Thymus (tissue), 11 donors: ENCODE results near the gene LPAR3. TPM values are rescaled to one million over a fixed set of nuclear protein-coding genes. Genes with fewer than 3 reads are reported as not detected.

ENCODE experiments used
- DNase-seq, 9 donors: peaks; one replicate each; pipeline ENCODE4 v3.0.0-alpha.2; 2013; ENCODE audit warnings: low spot score in 9 of 9, low read depth in 6 of 9, missing footprints in 1 of 9
- H3K27ac ChIP-seq, 2 donors: one replicate each; pipeline ENCODE4 v1.5.1; 2013; ENCODE audit warnings: control low read depth in 1 of 2, low read depth in 1 of 2, low read length in 1 of 2, mild to moderate bottlenecking in 1 of 2, moderate library complexity in 1 of 2
- H3K27me3 ChIP-seq, 2 donors: one replicate each; pipeline ENCODE4 v1.5.1; 2013; ENCODE audit warnings: low read length in 1 of 2; ENCODE audit not compliant: control insufficient read depth in 2 of 2, insufficient read depth in 1 of 2
- H3K36me3 ChIP-seq, 2 donors: one replicate each; pipeline ENCODE4 v1.5.1; 2013; ENCODE audit warnings: low read length in 1 of 2, mild to moderate bottlenecking in 1 of 2, moderate library complexity in 1 of 2; ENCODE audit not compliant: control insufficient read depth in 2 of 2, insufficient read depth in 2 of 2
- H3K4me1 ChIP-seq, 2 donors: one replicate each; pipeline ENCODE4 v1.5.1; 2013; ENCODE audit warnings: low read length in 2 of 2; ENCODE audit not compliant: control insufficient read depth in 2 of 2, insufficient read depth in 2 of 2
- H3K4me3 ChIP-seq, 2 donors: one replicate each; pipeline ENCODE4 v1.5.1; 2013; ENCODE audit warnings: low read length in 2 of 2, control low read depth in 1 of 2, mild to moderate bottlenecking in 1 of 2
- H3K9me3 ChIP-seq, 2 donors: one replicate each; pipeline ENCODE4 v1.5.1; 2013; ENCODE audit warnings: low read length in 1 of 2, mild to moderate bottlenecking in 1 of 2; ENCODE audit not compliant: control insufficient read depth in 2 of 2, insufficient read depth in 1 of 2
- WGBS: extraction: QIAGEN DNeasy Blood & Tissue Kit; methylation state at CpG from one replicate; pipeline ENCODE4 v1.1.7; 2013; 5-methylcytosine and 5-hydroxymethylcytosine counted together
- polyA plus RNA-seq: library from polyadenylated mRNA; stranded (reverse); fragments of 200-250 nt; gene quantifications from one replicate; pipeline ENCODE4 v1.2.3, GENCODE V29; 2013
- total RNA-seq: library from RNA; stranded (reverse); fragments of 120-200 nt; gene quantifications from one replicate; pipeline ENCODE4 v1.2.4, GENCODE V29; 2013
- donor health status: healthy.

LPAR3 gene
- total and polyA plus RNA-seq, 2 donors, result 1.1 to 2.2 TPM

DNA sequence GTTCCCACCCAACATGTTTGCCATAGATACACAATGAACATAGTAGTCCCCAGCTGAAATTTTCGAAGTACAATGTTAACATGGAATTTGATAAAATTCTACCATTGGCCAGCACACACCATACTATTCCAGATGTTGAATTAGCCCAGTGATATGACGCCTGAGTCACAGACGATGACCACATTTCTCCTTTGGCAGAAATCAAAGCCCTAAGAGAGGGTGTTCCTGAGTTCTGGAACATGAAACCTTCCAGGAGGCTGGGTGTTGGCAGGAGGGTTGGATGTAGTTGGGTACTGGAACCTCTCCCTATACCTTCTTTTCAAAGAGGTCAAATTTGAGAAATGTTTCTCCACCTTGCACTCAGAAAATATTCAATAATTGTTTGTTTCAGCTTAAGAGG is 37.8 kb downstream of the LPAR3 start:
- peaks cover 0 to 3% of the 10 kb centered on the region in 2 donors for H3K9me3 ChIP-seq
- no peak for DNase-seq
- no peak overlapping the region for H3K4me3 ChIP-seq
- no peak overlapping the region for H3K27ac ChIP-seq
- WGBS, result 97% methylated on average over 3 of the region's 3 CpGs
- no peaks in the 10 kb centered on the region for H3K36me3 ChIP-seq
- H3K4me1 ChIP-seq, result peaks cover 3 to 11% of the 10 kb centered on the region in 2 donors
- H3K27me3 ChIP-seq, result no peaks in the 10 kb centered on the region

DNA sequence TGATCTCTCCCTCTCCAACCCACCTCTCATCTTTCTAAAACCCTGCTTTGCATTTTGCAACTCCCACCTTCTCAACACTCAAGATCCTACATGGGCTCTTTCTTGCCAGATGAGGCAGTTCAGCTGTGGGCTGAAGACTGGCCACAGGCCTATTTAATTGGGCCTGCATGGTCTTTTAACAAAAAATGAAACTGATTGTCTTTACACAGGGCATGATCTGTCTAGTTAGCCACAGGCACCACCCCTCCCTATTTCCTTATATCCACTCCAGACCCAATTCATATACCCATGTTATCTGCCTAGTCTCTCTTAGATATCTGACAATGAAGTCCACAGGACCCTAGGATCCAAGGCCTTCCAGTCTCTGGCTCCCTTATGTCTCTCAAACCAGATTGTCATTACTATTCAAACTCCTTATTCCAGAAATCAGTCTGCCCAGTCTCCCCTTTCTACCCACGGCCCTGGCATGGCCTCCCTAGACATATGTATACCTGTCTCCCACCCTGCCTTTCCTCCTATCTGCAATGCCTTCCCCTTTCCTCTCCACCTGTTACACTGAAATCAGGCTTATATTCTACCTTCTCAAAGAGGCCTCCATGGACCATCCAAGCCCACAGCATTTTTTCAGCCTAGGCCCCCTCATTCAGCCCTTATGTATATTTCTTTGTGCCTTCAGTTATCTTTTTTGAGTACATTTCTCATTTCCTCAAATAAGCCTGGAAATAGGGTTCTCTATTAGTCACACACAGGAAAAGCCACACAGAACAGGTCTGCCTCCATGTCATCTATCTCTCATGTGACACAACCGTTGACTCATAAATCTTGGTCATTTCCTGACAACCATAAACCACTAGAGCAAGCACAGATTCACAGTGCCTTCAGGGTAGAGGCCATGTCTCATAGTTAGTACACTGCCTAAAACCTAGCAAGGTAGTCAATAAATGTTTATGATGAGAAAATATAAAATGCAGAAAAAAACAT is 39.0 kb downstream of the LPAR3 start:
- Histone ChIP-seq H3K4me3 (no peak overlapping the region), H3K27me3 (no peaks in the 10 kb centered on the region), H3K4me1 (peaks cover 3 to 11% of the 10 kb centered on the region in 2 donors), H3K27ac (peak overlapping the region in 1 of 2 donors; percentile 31), H3K36me3 (no peaks in the 10 kb centered on the region), H3K9me3 (peaks cover 0 to 3% of the 10 kb centered on the region in 2 donors)
- DNase-seq, result peak in 3 of 9 donors; percentile 10 to 53 (median 26)
- 43% methylated on average over 2 of the region's 2 CpGs for whole genome bisulfite sequencing

DNA sequence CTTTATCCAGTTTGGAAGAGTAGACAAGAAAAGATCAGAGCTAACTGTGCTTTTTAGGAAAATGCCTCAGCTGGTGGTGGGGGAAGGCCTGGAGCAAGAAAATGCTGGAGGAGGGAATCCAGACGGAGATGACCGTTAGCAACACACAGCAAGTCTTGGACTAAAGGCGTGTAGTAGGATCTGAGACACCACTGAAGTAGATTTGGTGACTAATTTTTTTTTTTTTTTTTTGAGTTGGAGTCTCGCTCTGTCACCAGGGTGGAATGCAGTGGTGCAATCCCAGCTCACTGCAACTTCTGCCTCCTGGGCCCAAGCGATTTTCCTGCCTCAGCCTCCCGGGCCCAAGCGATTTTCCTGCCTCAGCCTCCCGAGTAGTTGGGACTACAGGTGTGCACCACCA is 41.2 kb downstream of the LPAR3 start:
- DNase-seq, result no peak
- H3K27ac ChIP-seq, result no peak overlapping the region
- H3K36me3 ChIP-seq, result no peaks in the 10 kb centered on the region
- H3K27me3 ChIP-seq, result no peaks in the 10 kb centered on the region
- H3K4me1 ChIP-seq, result peaks cover 3 to 23% of the 10 kb centered on the region in 2 donors
- no peak overlapping the region for H3K4me3 ChIP-seq
- 88% methylated on average over 8 of the region's 8 CpGs for WGBS
- peaks cover 0 to 3% of the 10 kb centered on the region in 2 donors for H3K9me3 ChIP-seq

DNA sequence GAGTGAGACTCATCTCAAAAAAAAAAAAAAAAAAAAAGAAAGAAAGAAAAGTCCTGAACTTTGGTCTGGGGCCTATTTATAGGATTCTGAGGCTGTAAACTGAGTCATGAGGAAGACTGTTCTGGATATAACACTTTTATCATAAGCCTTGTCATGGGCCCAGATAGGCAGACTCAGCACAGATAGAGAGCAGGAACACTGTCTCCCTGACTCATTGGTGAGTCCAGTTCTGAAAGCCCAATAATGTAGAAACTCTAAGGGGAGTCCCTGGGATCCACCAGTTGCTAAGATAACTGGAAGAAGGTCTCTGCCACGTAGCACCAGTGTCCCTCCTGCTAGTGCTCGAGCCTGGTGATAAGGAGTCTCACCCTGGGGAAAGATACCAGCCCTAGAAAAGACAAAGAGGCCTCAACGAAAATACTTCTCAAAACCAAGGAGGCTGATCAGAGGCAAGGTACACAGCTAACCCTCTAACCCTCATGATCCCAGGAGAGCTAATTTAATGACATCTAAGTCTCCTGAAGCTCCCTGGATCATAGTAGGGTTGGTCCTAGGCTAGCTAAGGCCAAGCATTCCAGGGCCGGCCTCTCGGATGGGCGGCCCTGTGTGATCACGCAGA is 43.5 kb downstream of the LPAR3 start:
- H3K36me3 ChIP-seq, result no peaks in the 10 kb centered on the region
- 96% methylated on average over 7 of the region's 7 CpGs for WGBS
- H3K4me1 ChIP-seq, result peaks cover 0 to 12% of the 10 kb centered on the region in 2 donors
- H3K27me3 ChIP-seq, result no peaks in the 10 kb centered on the region
- peaks cover 0 to 3% of the 10 kb centered on the region in 2 donors for H3K9me3 ChIP-seq
- H3K27ac ChIP-seq, result no peak overlapping the region
- DNase-seq, result no peak
- H3K4me3 ChIP-seq, result no peak overlapping the region

DNA sequence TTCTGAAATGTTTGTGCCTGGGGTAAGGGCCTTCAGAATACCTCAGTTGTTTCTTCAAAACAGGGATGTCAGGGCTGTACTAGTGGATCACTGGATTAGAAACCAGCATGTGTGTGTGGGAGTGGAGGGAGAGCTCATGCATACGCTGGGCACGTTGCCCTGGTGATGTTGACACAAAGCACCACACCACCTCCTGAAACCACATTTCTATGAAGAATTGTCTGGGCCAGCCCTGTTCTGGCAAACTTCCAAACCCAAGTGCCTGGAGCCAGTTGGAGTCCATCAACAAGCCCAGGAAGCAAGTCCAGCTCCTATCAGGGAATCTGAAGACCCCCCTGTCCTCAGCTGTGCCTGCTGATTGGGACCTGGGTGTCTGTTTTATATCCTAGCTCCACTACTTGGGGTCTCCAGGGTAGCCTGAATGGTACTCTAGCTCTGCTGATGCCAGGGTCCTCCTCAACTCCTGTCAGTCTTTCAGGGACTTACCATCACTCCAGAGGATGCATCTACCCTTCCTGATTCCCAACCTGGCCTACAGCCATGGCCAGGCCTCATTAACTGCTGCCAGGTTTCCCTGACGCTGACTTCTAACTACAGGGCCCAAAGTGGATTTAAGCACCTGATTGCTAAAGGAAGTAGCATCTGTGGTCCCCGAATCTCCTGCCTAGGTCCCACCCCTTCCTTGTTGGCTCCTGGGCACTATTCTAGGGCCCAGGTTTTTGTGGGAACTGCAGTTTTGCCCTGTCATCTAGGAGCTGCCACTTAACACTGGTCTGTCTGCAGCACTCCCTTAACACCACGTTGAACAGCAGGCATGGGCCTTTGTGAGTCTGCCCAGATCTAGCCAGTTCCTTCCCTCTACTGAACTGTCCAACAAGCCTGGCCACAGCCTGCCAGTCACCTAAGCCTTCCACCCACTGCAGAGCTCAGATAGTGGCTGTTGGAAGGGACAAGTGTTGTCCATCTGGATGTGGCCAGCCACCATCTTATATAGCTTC is 45.5 kb downstream of the LPAR3 start:
- 36% methylated on average over 5 of the region's 5 CpGs for WGBS
- DNase-seq, result peak in 1 of 9 donors; percentile 12
- Histone ChIP-seq H3K4me1 (peaks cover 0 to 12% of the 10 kb centered on the region in 2 donors), H3K4me3 (no peak overlapping the region), H3K27me3 (no peaks in the 10 kb centered on the region), H3K9me3 (peaks cover 0 to 3% of the 10 kb centered on the region in 2 donors), H3K27ac (no peak overlapping the region), H3K36me3 (no peaks in the 10 kb centered on the region)

DNA sequence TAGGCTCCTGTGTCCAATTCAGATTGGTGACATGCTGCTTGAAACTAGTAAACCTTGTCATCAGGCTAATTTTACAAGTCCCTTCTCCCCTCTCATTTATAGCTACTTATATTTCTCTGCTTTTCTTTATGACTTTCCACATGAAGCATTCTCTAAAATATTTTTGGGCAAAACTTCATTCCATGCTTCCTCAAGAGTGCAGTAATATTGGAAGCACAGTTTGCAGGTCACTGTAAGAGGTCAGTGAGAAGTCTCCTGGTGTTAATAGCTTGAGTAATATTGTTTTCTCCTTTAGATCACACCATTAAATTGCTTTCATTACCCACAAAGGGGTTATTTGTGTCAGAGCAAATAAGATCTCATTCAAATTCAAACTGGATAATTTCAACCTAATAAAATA is 46.6 kb downstream of the LPAR3 start:
- Histone ChIP-seq H3K27me3 (no peaks in the 10 kb centered on the region), H3K4me3 (no peak overlapping the region), H3K36me3 (no peaks in the 10 kb centered on the region), H3K4me1 (peaks cover 0 to 12% of the 10 kb centered on the region in 2 donors), H3K9me3 (no peaks in the 10 kb centered on the region), H3K27ac (no peak overlapping the region)
- DNase-seq, result no peak

DNA sequence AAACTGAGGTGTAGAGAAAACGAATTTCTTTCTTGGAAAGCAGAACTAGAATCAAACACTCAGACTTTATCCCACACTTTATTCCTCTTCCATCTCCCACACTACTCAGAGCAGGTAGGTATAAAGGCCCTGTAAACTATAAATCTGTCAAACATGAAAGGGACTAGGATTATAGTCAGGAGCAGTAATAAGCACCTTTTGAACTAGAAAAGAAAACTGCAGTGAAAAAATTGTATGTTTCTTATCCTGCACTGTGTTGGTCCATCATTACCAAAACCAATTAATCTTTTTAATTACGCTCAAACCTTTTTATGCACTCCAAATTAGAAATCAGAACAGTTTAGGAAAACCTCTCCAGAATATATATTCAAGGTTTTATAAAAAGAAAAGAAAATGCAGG is 47.6 kb downstream of the LPAR3 start:
- Histone ChIP-seq H3K36me3 (no peaks in the 10 kb centered on the region), H3K4me1 (peaks cover 0 to 12% of the 10 kb centered on the region in 2 donors), H3K27ac (no peak overlapping the region), H3K4me3 (no peak overlapping the region), H3K9me3 (no peaks in the 10 kb centered on the region), H3K27me3 (no peaks in the 10 kb centered on the region)
- 90% methylated on average over 2 of the region's 2 CpGs for WGBS
- no peak for DNase-seq

DNA sequence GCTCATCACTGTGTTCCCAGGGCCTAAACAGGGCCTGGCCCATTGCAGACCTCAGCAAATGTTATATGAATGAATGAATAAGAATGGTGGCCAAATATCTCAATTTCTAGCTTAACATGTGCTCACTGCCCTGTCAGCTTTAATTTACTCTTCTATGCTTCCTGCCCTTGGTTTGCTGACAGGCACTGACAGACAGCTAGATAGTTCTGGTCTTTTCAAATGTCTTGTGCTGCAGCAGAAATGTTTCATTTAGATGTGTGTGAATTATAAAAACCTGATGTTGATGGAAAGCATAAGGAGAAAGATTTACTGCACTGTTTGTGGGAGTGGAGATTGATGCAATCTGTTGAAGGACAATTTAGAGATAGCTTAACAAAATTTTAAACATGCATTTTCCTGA is 48.9 kb downstream of the LPAR3 start:
- H3K4me3 ChIP-seq, result no peak overlapping the region
- H3K27ac ChIP-seq, result no peak overlapping the region
- DNase-seq, result no peak
- H3K4me1 ChIP-seq, result peaks cover 0 to 12% of the 10 kb centered on the region in 2 donors
- H3K36me3 ChIP-seq, result no peaks in the 10 kb centered on the region
- H3K9me3 ChIP-seq, result no peaks in the 10 kb centered on the region
- no peaks in the 10 kb centered on the region for H3K27me3 ChIP-seq
